Measurements from ENCODE around the gene DTL. TPM values are rescaled to one million over a fixed set of nuclear protein-coding genes. Genes with fewer than 3 reads are reported as not detected.

DTL gene
- total and polyA plus RNA-seq, 2 of the 13 experiments (the other 11 are each of a cell fraction or from before 2014, with no cell fraction given), result 10.4 to 32.8 TPM

GRCh38 chr1:212110617-212111016, 75.1 kb downstream of the DTL start:
- no peaks in the 10 kb centered on the region for H3K4me1 ChIP-seq (ENCODE audit: insufficient read depth, low read length)
- H3K79me2 ChIP-seq (ENCODE audit: insufficient read depth, low read length), result no peaks in the 10 kb centered on the region
- no peak for DNase-seq (ENCODE audit: low spot score)
- in situ Hi-C loops (cut with HindIII; ENCODE audit: extremely low pct_ligation_motif_present, low pct_unique_long_range_greater_than_20kb) (no loop called here), intact Hi-C loops (cut with micrococcal nuclease; ENCODE audit: unreplicated experiment) (no loop called here)
- H2AFZ ChIP-seq (ENCODE audit: low read length), result no peak overlapping the region
- BruUV-seq (replicated peaks), result no TSS peak
- H3K4me3 ChIP-seq (replicated peaks in 1 of 3; ENCODE audit: insufficient read depth in 1 of 3, low read depth in 2 of 3, low read length in 3 of 3), result no peak overlapping the region
- 89% methylated on average over 2 of the region's 2 CpGs for WGBS (ENCODE audit: low lambda C conversion rate)
- no peaks in the 10 kb centered on the region for H4K20me1 ChIP-seq (ENCODE audit: insufficient read depth, low read length)
- no peaks in the 10 kb centered on the region for H3K27me3 ChIP-seq (ENCODE audit: control insufficient read depth in 1 of 2, insufficient read depth in 2 of 2, low read length in 2 of 2)
- no peak overlapping the region for H3K27ac ChIP-seq (ENCODE audit: extremely low read length, insufficient read depth, low read length)
- no peak overlapping the region for H3K4me2 ChIP-seq (ENCODE audit: low read depth, low read length)
- peaks cover 1 to 9% of the 10 kb centered on the region in 2 experiments; a peak in 2 of 5 replicates for H3K36me3 ChIP-seq (replicated peaks in 1 of 2; ENCODE audit: control insufficient read depth in 1 of 2, insufficient read depth in 2 of 2, low read length in 2 of 2)
- no peak for ATAC-seq
- H3K9me3 ChIP-seq (ENCODE audit: low read length), result no peaks in the 10 kb centered on the region
- H3K9ac ChIP-seq (ENCODE audit: insufficient read depth, low read depth, low read length), result no peak overlapping the region
- TF ChIP-seq ZMAT3 (CRISPR knock-in tag; conservative IDR thresholded peaks at IDR 0.05), result no peak
- 0 out of 4 replicates have a peak, but pooled peaks of 1 of the 2 experiments have one; percentile 4 for TF ChIP-seq MAFK (conservative IDR thresholded peaks at IDR 0.05 in 1 of 2, IDR thresholded peaks at IDR 0.05 in 1 of 2; ENCODE audit: low read length in 2 of 2)
- ChIA-PET CTCF (ENCODE audit: low intra/inter-chr PET ratio, low total read pairs) (no interaction called here), POLR2A (no interaction called here)
- FAIRE-seq, result no peak

- Histone ChIP-seq H3K4me2 (ENCODE audit: low read depth, low read length) (no peak overlapping the region), H3K9ac (ENCODE audit: insufficient read depth, low read depth, low read length) (no peak overlapping the region), H4K20me1 (ENCODE audit: insufficient read depth, low read length) (no peaks in the 10 kb centered on the region), H3K27ac (ENCODE audit: extremely low read length, insufficient read depth, low read length) (no peak overlapping the region), H3K4me1 (ENCODE audit: insufficient read depth, low read length) (no peaks in the 10 kb centered on the region), H3K9me3 (ENCODE audit: low read length) (no peaks in the 10 kb centered on the region), H3K36me3 (replicated peaks in 1 of 2; ENCODE audit: control insufficient read depth in 1 of 2, insufficient read depth in 2 of 2, low read length in 2 of 2) (peaks cover 1 to 2% of the 10 kb centered on the region in 2 experiments; a peak in 1 of 5 replicates), H3K27me3 (ENCODE audit: control insufficient read depth in 1 of 2, insufficient read depth in 2 of 2, low read length in 2 of 2) (no peaks in the 10 kb centered on the region), H3K79me2 (ENCODE audit: insufficient read depth, low read length) (no peaks in the 10 kb centered on the region), H2AFZ (ENCODE audit: low read length) (no peak overlapping the region), H3K4me3 (replicated peaks in 1 of 3; ENCODE audit: insufficient read depth in 1 of 3, low read depth in 2 of 3, low read length in 3 of 3) (no peak overlapping the region)
- ATAC-seq, result no peak
- POLR2A ChIA-PET, result no interaction called here
- CTCF ChIA-PET (ENCODE audit: low intra/inter-chr PET ratio, low total read pairs), result no interaction called here
- WGBS (ENCODE audit: low lambda C conversion rate), result 100% methylated on average over 1 of the region's 1 CpG
- TF ChIP-seq NR2F1 (CRISPR knock-in tag; IDR thresholded peaks at IDR 0.05) (no peak), SALL1 (CRISPR knock-in tag; IDR thresholded peaks at IDR 0.05) (no peak), ZNF609 (CRISPR knock-in tag; IDR thresholded peaks at IDR 0.05; ENCODE audit: borderline replicate concordance) (no peak)
- in situ Hi-C loops (cut with HindIII; ENCODE audit: extremely low pct_ligation_motif_present, low pct_unique_long_range_greater_than_20kb), result no loop called here
- DNase-seq (ENCODE audit: low spot score), result no peak
- no TSS peak for BruUV-seq (replicated peaks)
- FAIRE-seq, result no peak
- intact Hi-C loops (cut with micrococcal nuclease; ENCODE audit: unreplicated experiment), result no loop called here
Observed at GRCh38 chr1:212111536-212111935, 76.0 kb downstream of the DTL start.

Data from HepG2 (cell line).